Smooth muscle cell (in vitro differentiated cells): ENCODE data around the gene MYLK2. TPM values are rescaled to one million over a fixed set of nuclear protein-coding genes. Genes with fewer than 3 reads are reported as not detected.

Experiments used
- DNase-seq: peaks from one replicate; lab custom pipeline; 2025; ENCODE audit not compliant: unreplicated experiment; lab: John Stamatoyannopoulos, UW
- H2AFZ ChIP-seq: fragments of 200-600 bp; sonication (generic); 2 replicates; pipeline ENCODE4 v1.6.0; 2016; ENCODE audit warnings: antibody characterized with exemption, low read depth, mild to moderate bottlenecking
- H3F3A ChIP-seq: fragments of 200-600 bp; sonication (generic); 2 replicates; pipeline ENCODE4 v1.6.0; 2017; ENCODE audit warnings: antibody characterized with exemption, low read depth
- H3K27ac ChIP-seq: fragments of 200-600 bp; sonication (generic); 2 replicates; pipeline ENCODE4 v1.5.1; 2016; ENCODE audit warnings: low read depth, mild to moderate bottlenecking
- H3K27me3 ChIP-seq: fragments of 200-600 bp; sonication (generic); 2 replicates; pipeline ENCODE4 v1.6.1; 2016; ENCODE audit warnings: low read depth, mild to moderate bottlenecking
- H3K36me3 ChIP-seq: fragments of 200-600 bp; sonication (generic); 2 replicates; pipeline ENCODE4 v1.5.1; 2016; ENCODE audit warnings: low read depth
- H3K4me1 ChIP-seq: fragments of 200-600 bp; sonication (generic); 2 replicates; pipeline ENCODE4 v1.5.1; 2016; ENCODE audit warnings: low read depth
- H3K4me2 ChIP-seq: fragments of 200-600 bp; sonication (generic); 2 replicates; pipeline ENCODE4 v1.6.0; 2016; ENCODE audit warnings: mild to moderate bottlenecking
- H3K4me3 ChIP-seq: fragments of 200-600 bp; sonication (generic); 2 replicates; pipeline ENCODE4 v1.5.1; 2016; ENCODE audit warnings: mild to moderate bottlenecking
- H3K79me2 ChIP-seq: fragments of 200-600 bp; sonication (generic); 2 replicates; pipeline ENCODE4 v1.6.0; 2016; ENCODE audit warnings: low read depth, mild to moderate bottlenecking
- H3K9ac ChIP-seq: fragments of 200-600 bp; sonication (generic); 2 replicates; pipeline ENCODE4 v1.6.0; 2016; ENCODE audit warnings: low read depth
- H3K9me3 ChIP-seq: fragments of 200-600 bp; sonication (generic); replicated peaks from 2 replicates; pipeline ENCODE4 v1.5.1; 2016; ENCODE audit warnings: low read depth
- H4K20me1 ChIP-seq: fragments of 200-600 bp; sonication (generic); 2 replicates; pipeline ENCODE4 v1.6.0; 2016; ENCODE audit warnings: low read depth
- CTCF ChIP-seq: fragments of 200-600 bp; sonication (generic); IDR thresholded peaks from 2 replicates; pipeline ENCODE4 v1.5.1; 2017; ENCODE audit warnings: borderline replicate concordance, mild to moderate bottlenecking, antibody characterized with exemption; ENCODE audit not compliant: insufficient read depth, poor library complexity, severe bottlenecking
- WGBS: methylation state at CpG from one replicate; pipeline ENCODE4 v1.1.7; 2016; ENCODE audit warnings: low lambda C conversion rate; 5-methylcytosine and 5-hydroxymethylcytosine counted together
- polyA plus RNA-seq: library from polyadenylated mRNA; unstranded; fragments of >200 nt; fragmentation: Nextera tagmentation; extraction: Ambion mirVana; gene quantifications from 2 replicates; pipeline ENCODE4 v1.2.1, GENCODE V29; 2016
- total RNA-seq: library from RNA; depleted of rRNA; stranded (reverse); fragments of >200 nt; gene quantifications from 2 replicates; pipeline ENCODE4 v1.2.3, GENCODE V29; 2014

Gene MYLK2
- total and polyA plus RNA-seq, 2 experiments from 2014 or later: 0.09 to 0.22 TPM

- H3K4me3 ChIP-seq: no peak overlapping the region
- no peak overlapping the region for H2AFZ ChIP-seq
- no peak overlapping the region for H3K9ac ChIP-seq
- no peaks in the 10 kb centered on the region for H3K9me3 ChIP-seq
- H3K4me2 ChIP-seq: no peak overlapping the region
- peaks cover 3% of the 10 kb centered on the region for H3K27me3 ChIP-seq
- 87% methylated on average over 9 of the region's 9 CpGs for WGBS
- no peak overlapping the region for H3K27ac ChIP-seq
- no peaks in the 10 kb centered on the region for H3K36me3 ChIP-seq
- no peaks in the 10 kb centered on the region for H4K20me1 ChIP-seq
- no peaks in the 10 kb centered on the region for H3K79me2 ChIP-seq
- no peaks in the 10 kb centered on the region for H3F3A ChIP-seq
- DNase-seq: no peak
- H3K4me1 ChIP-seq: peaks cover 12% of the 10 kb centered on the region
- TF ChIP-seq CTCF: no peak
Observed at GRCh38 chr20:31863296-31864085, 44.3 kb downstream of the MYLK2 start.

GRCh38 chr20:31864521-31865400, 45.6 kb downstream of the MYLK2 start:
- Histone ChIP-seq H3K4me3 (no peak overlapping the region), H3K27me3 (peaks cover 12% of the 10 kb centered on the region), H3K79me2 (no peaks in the 10 kb centered on the region), H3K9me3 (no peaks in the 10 kb centered on the region), H3K4me2 (no peak overlapping the region), H3K9ac (no peak overlapping the region), H4K20me1 (no peaks in the 10 kb centered on the region), H3K4me1 (peaks cover 12% of the 10 kb centered on the region), H2AFZ (no peak overlapping the region), H3F3A (no peaks in the 10 kb centered on the region), H3K36me3 (no peaks in the 10 kb centered on the region), H3K27ac (no peak overlapping the region)
- TF ChIP-seq CTCF: no peak
- 84% methylated on average over 12 of the region's 12 CpGs for WGBS
- DNase-seq: no peak

- H3K4me2 ChIP-seq: no peak overlapping the region
- H3K36me3 ChIP-seq: no peaks in the 10 kb centered on the region
- no peak for TF ChIP-seq CTCF
- no peaks in the 10 kb centered on the region for H3F3A ChIP-seq
- H3K9ac ChIP-seq: no peak overlapping the region
- 77% methylated on average over 3 of the region's 3 CpGs for WGBS
- no peak overlapping the region for H3K4me3 ChIP-seq
- H4K20me1 ChIP-seq: no peaks in the 10 kb centered on the region
- no peak for DNase-seq
- H3K27me3 ChIP-seq: peaks cover 15% of the 10 kb centered on the region
- peaks cover 1% of the 10 kb centered on the region for H3K4me1 ChIP-seq
- no peaks in the 10 kb centered on the region for H3K79me2 ChIP-seq
- no peak overlapping the region for H2AFZ ChIP-seq
- H3K27ac ChIP-seq: no peak overlapping the region
- H3K9me3 ChIP-seq: no peaks in the 10 kb centered on the region
Observed at GRCh38 chr20:31866221-31866620, 47.1 kb downstream of the MYLK2 start.
